Activated naive CD4-positive, alpha-beta T cell treated with anti-CD3 and anti-CD28 coated beads for 36 hours (primary cell): Measurements from ENCODE around the gene HHIPL2. TPM values are rescaled to one million over a fixed set of nuclear protein-coding genes. Genes with fewer than 3 reads are reported as not detected.
"Not testable (repeated sequence)": the region's sequence is repeated elsewhere in the genome, so short reads cannot be mapped to it uniquely, and the experiment has no call there.

Experiments used
- CTCF ChIA-PET: fragments of 350-600 bp; sonication (Branson Sonifier 250); formaldehyde crosslinking; loops from one replicate; lab custom pipeline; 2021; ENCODE audit warnings: antibody characterized with exemption; lab: Charles Lee
- DNase-seq: peaks from one replicate; pipeline ENCODE4 v3.0.0-alpha.2; 2020
- H3K27ac Mint-ChIP-seq: one replicate; pipeline ENCODE4 v1.8.0; 2021; ENCODE audit warnings: mild to moderate bottlenecking, mixed read lengths
- H3K27me3 Mint-ChIP-seq: one replicate; pipeline ENCODE4 v1.8.0; 2021; ENCODE audit warnings: low read depth, mixed read lengths
- H3K36me3 Mint-ChIP-seq: one replicate; pipeline ENCODE4 v1.8.0; 2021; ENCODE audit warnings: low read depth, mixed read lengths
- H3K4me1 Mint-ChIP-seq: one replicate; pipeline ENCODE4 v1.8.0; 2021; ENCODE audit warnings: low read depth, mixed read lengths
- H3K4me3 Mint-ChIP-seq: one replicate; pipeline ENCODE4 v1.8.0; 2021; ENCODE audit warnings: mild to moderate bottlenecking, moderate library complexity, mixed read lengths
- H3K9me3 Mint-ChIP-seq: one replicate; pipeline ENCODE4 v1.8.0; 2021; ENCODE audit warnings: mixed read lengths
- intact Hi-C: fragments of 100-400 bp; cut with micrococcal nuclease; formaldehyde crosslinking; loops from one replicate; pipeline ENCODE4 v1.15.1; 2023
- total RNA-seq, 2 experiments: library from RNA; stranded (reverse); gene quantifications; one replicate each; pipeline ENCODE4 v1.2.3, GENCODE V29; 2021

The HHIPL2 gene
- total RNA-seq, 2 experiments from 2014 or later, result 0.12 to 0.30 TPM

DNA sequence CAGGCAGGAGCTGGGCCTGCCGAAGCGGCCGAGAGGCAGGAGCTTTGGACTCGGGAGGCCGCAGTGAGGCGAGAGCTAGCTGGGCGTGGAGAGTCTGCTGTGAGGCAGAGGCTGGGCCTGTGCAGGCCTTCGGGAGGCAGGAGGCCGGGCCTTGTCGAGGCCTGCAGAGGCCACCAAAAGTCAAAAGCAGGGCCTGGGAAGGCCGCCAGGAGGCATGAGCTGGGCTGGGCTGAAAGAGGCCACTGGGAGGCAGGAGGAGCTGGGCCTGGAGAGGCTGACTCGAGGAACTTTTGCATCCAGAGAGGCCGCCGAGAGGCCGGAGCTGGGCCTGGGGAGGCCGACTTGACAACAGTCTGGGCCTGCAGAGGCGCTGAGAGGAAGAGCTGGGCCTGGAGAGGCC lies 74.2 kb downstream of the HHIPL2 start:
- H3K36me3 Mint-ChIP-seq, H3K9me3 Mint-ChIP-seq, H3K4me1 Mint-ChIP-seq, H3K27ac Mint-ChIP-seq, DNase-seq, H3K4me3 Mint-ChIP-seq, H3K27me3 Mint-ChIP-seq, CTCF ChIA-PET, intact Hi-C loops: not testable (repeated sequence)

GRCh38 chr1:222472776-222473540 lies 74.9 kb downstream of the HHIPL2 start:
- intact Hi-C loops, H3K4me3 Mint-ChIP-seq, H3K9me3 Mint-ChIP-seq, H3K36me3 Mint-ChIP-seq, H3K4me1 Mint-ChIP-seq, H3K27ac Mint-ChIP-seq, H3K27me3 Mint-ChIP-seq, DNase-seq: not testable (repeated sequence)
- CTCF ChIA-PET, result interaction anchor here (0.6 kb wide), 1 partner anchor 25 kb away, joined by 3 read pairs; no protein-coding TSS in a partner anchor

Other genes starting within 250 kb of the HHIPL2 start
- 10 to 100 TPM; 19.5 to 20.5 TPM for gene TAF1A, start 41.8 kb upstream of the HHIPL2 start, total RNA-seq
- 10 to 100 TPM; 55.1 to 62.1 TPM for gene MIA3, start 70.0 kb upstream of the HHIPL2 start, total RNA-seq
- 10 to 100 TPM; 67.3 to 68.2 TPM for gene AIDA, start 164.4 kb upstream of the HHIPL2 start, total RNA-seq
- gene BROX, start 164.5 kb upstream of the HHIPL2 start, total RNA-seq, result 10 to 100 TPM; 35.7 to 37.2 TPM
- gene FAM177B, start 189.1 kb upstream of the HHIPL2 start, total RNA-seq, result not detected